H9 (cell line): ENCODE results near the gene CPNE7. TPM values are rescaled to one million over a fixed set of nuclear protein-coding genes. Genes with fewer than 3 reads are reported as not detected.

Source experiments
- DNase-seq: peaks from one replicate; pipeline ENCODE4 v3.0.0-alpha.2; 2017
- H2AFZ ChIP-seq: one replicate; pipeline ENCODE4 v1.6.1; 2013; ENCODE audit warnings: mild to moderate bottlenecking, low read length, control low read depth, moderate library complexity
- H2AK5ac ChIP-seq: 2 replicates; pipeline ENCODE4 v1.6.1; 2013; ENCODE audit warnings: low read length, control low read depth, mixed read lengths; ENCODE audit not compliant: insufficient read length
- H2BK120ac ChIP-seq: one replicate; pipeline ENCODE4 v1.6.1; 2013; ENCODE audit warnings: low read depth, mild to moderate bottlenecking, low read length, control low read depth, inconsistent platforms; ENCODE audit not compliant: poor library complexity, severe bottlenecking
- H2BK12ac ChIP-seq: 2 replicates; pipeline ENCODE4 v1.6.1; 2013; ENCODE audit warnings: low read length, control low read depth, mixed read lengths, low read depth; ENCODE audit not compliant: insufficient read length
- H2BK15ac ChIP-seq: 2 replicates; pipeline ENCODE4 v1.6.1; 2013; ENCODE audit warnings: low read depth, low read length, control low read depth
- H2BK20ac ChIP-seq: one replicate; pipeline ENCODE4 v1.6.1; 2013; ENCODE audit warnings: low read depth, mild to moderate bottlenecking, low read length, control low read depth, inconsistent platforms; ENCODE audit not compliant: poor library complexity, severe bottlenecking
- H2BK5ac ChIP-seq: 2 replicates; pipeline ENCODE4 v1.6.1; 2013; ENCODE audit warnings: low read length, control low read depth, mixed read lengths; ENCODE audit not compliant: insufficient read length
- H3K14ac ChIP-seq: 2 replicates; pipeline ENCODE4 v1.6.1; 2013; ENCODE audit warnings: low read length, control low read depth; ENCODE audit not compliant: insufficient read depth
- H3K18ac ChIP-seq: 2 replicates; pipeline ENCODE4 v1.6.1; 2013; ENCODE audit warnings: low read depth, mild to moderate bottlenecking, mixed read lengths, low read length, control low read depth; ENCODE audit not compliant: insufficient read length
- H3K23ac ChIP-seq: 2 replicates; pipeline ENCODE4 v1.6.1; 2013; ENCODE audit warnings: low read length, control low read depth, mixed read lengths, low read depth; ENCODE audit not compliant: insufficient read length
- H3K23me2 ChIP-seq: 2 replicates; pipeline ENCODE4 v1.6.1; 2013; ENCODE audit warnings: low read depth, mild to moderate bottlenecking, mixed read lengths, low read length, control low read depth; ENCODE audit not compliant: insufficient read length, poor library complexity, severe bottlenecking
- H3K27ac ChIP-seq: 2 replicates; pipeline ENCODE4 v1.5.1; 2013; ENCODE audit warnings: low read length, control low read depth, mixed read lengths, low read depth; ENCODE audit not compliant: insufficient read length
- H3K27me3 ChIP-seq: 2 replicates; pipeline ENCODE4 v1.6.1; 2013; ENCODE audit warnings: low read length, control low read depth, inconsistent platforms; ENCODE audit not compliant: insufficient read depth
- H3K4ac ChIP-seq: 2 replicates; pipeline ENCODE4 v1.6.1; 2013; ENCODE audit warnings: low read depth, mild to moderate bottlenecking, control low read depth, inconsistent platforms, low read length, moderate library complexity
- H3K4me1 ChIP-seq: 2 replicates; pipeline ENCODE4 v1.6.1; 2013; ENCODE audit warnings: low read length, control low read depth, inconsistent platforms; ENCODE audit not compliant: insufficient read depth
- H3K4me2 ChIP-seq: 2 replicates; pipeline ENCODE4 v1.6.1; 2013; ENCODE audit warnings: low read length, control low read depth, mixed read lengths; ENCODE audit not compliant: insufficient read length, insufficient read depth
- H3K56ac ChIP-seq: 2 replicates; pipeline ENCODE4 v1.6.1; 2013; ENCODE audit warnings: low read depth, mild to moderate bottlenecking, mixed read lengths, low read length, control low read depth; ENCODE audit not compliant: insufficient read length
- H3K79me1 ChIP-seq: 2 replicates; pipeline ENCODE4 v1.6.1; 2013; ENCODE audit warnings: low read depth, mild to moderate bottlenecking, moderate library complexity, low read length, control low read depth, inconsistent platforms; ENCODE audit not compliant: insufficient read depth, poor library complexity, severe bottlenecking
- H3K79me2 ChIP-seq: 2 replicates; pipeline ENCODE4 v1.6.1; 2013; ENCODE audit warnings: low read length, control low read depth, inconsistent platforms; ENCODE audit not compliant: insufficient read depth
- H3K9ac ChIP-seq: 2 replicates; pipeline ENCODE4 v1.6.1; 2013; ENCODE audit warnings: low read length, control low read depth, mixed read lengths; ENCODE audit not compliant: insufficient read length; ENCODE audit errors: extremely low read depth
- H3K9me3 ChIP-seq: one replicate; pipeline ENCODE4 v1.6.1; 2013; ENCODE audit warnings: low read depth, low read length, inconsistent platforms; ENCODE audit not compliant: control insufficient read depth
- H3T11ph ChIP-seq: one replicate; pipeline ENCODE4 v1.6.1; 2013; ENCODE audit warnings: mild to moderate bottlenecking, low read length, control low read depth, inconsistent platforms
- H4K20me1 ChIP-seq: one replicate; pipeline ENCODE4 v1.6.1; 2013; ENCODE audit not compliant: control insufficient read depth, insufficient read length, insufficient read depth
- H4K5ac ChIP-seq: 2 replicates; pipeline ENCODE4 v1.6.1; 2013; ENCODE audit warnings: low read depth, mild to moderate bottlenecking, mixed read lengths, low read length, control low read depth; ENCODE audit not compliant: insufficient read length
- H4K8ac ChIP-seq: replicated peaks from 2 replicates; pipeline ENCODE4 v1.6.1; 2013; ENCODE audit warnings: low read length, control low read depth, mixed read lengths, low read depth; ENCODE audit not compliant: insufficient read length
- H4K91ac ChIP-seq: 2 replicates; pipeline ENCODE4 v1.6.1; 2013; ENCODE audit warnings: low read depth, mild to moderate bottlenecking, moderate library complexity, mixed read lengths, low read length, control low read depth; ENCODE audit not compliant: insufficient read length
- H3K27ac Mint-ChIP-seq, 3 experiments: 2 replicates in 2 of 3; 3 replicates in 1 of 3; pipeline ENCODE4 v1.8.0; 2020 to 2021; ENCODE audit warnings: mixed read lengths in 3 of 3, mild to moderate bottlenecking in 1 of 3, moderate library complexity in 1 of 3
- H3K27me3 Mint-ChIP-seq: 2 replicates; pipeline ENCODE4 v1.8.0; 2021; ENCODE audit warnings: low read depth, mild to moderate bottlenecking, moderate library complexity, mixed read lengths
- H3K36me3 Mint-ChIP-seq, 3 experiments: 2 replicates in 2 of 3; 3 replicates in 1 of 3; pipeline ENCODE4 v1.8.0; 2020 to 2021; ENCODE audit warnings: low read depth in 3 of 3, mixed read lengths in 3 of 3; ENCODE audit not compliant: insufficient read depth in 1 of 3
- H3K4me1 Mint-ChIP-seq, 2 experiments: 2 replicates each; pipeline ENCODE4 v1.8.0; 2020; ENCODE audit warnings: mixed read lengths in 2 of 2
- H3K4me3 Mint-ChIP-seq, 2 experiments: 2 replicates in 1 of 2; 3 replicates in 1 of 2; pipeline ENCODE4 v1.8.0; 2020 to 2021; ENCODE audit warnings: mild to moderate bottlenecking in 2 of 2, mixed read lengths in 2 of 2, moderate library complexity in 1 of 2
- H3K9me3 Mint-ChIP-seq, 2 experiments: 2 replicates in 1 of 2; 3 replicates in 1 of 2; pipeline ENCODE4 v1.8.0; 2020; ENCODE audit warnings: mild to moderate bottlenecking in 2 of 2, mixed read lengths in 2 of 2, moderate library complexity in 1 of 2
- CTCF ChIP-seq: fragments of 200-600 bp; sonication (generic); conservative IDR thresholded peaks from 3 replicates; pipeline ENCODE4 v1.8.0; 2021; ENCODE audit warnings: antibody characterized with exemption, mild to moderate bottlenecking
- WGBS: extraction: QIAGEN DNeasy Blood & Tissue Kit; methylation state at CpG from one replicate; pipeline ENCODE4 v1.1.7; 2013; ENCODE audit warnings: missing lambda C conversion rate, low lambda C conversion rate, mixed read lengths; ENCODE audit not compliant: insufficient read length; ENCODE audit errors: extremely low coverage; 5-methylcytosine and 5-hydroxymethylcytosine counted together
- total RNA-seq: library from RNA; stranded (reverse); gene quantifications from 2 replicates; pipeline ENCODE4 v1.2.1, GENCODE V29; 2021

The CPNE7 gene
- total RNA-seq, 1 experiment from 2014 or later: 23.4 TPM

- no peak overlapping the region for H3K4ac ChIP-seq
- no peak overlapping the region for H3K27ac Mint-ChIP-seq
- H3K9me3 Mint-ChIP-seq: no peaks in the 10 kb centered on the region
- no CpG with 5 or more reads among the region's 15 CpGs for WGBS
- H3K56ac ChIP-seq: no peak overlapping the region
- peaks cover 11% of the 10 kb centered on the region for H3K23me2 ChIP-seq
- no peak overlapping the region for H4K91ac ChIP-seq
- H2AFZ ChIP-seq: no peak overlapping the region
- no peaks in the 10 kb centered on the region for H3K79me1 ChIP-seq
- peaks cover 0 to 6% (median 4%) of the 10 kb centered on the region in 3 experiments; a peak in 5 of 7 replicates for H3K36me3 Mint-ChIP-seq
- H3K9me3 ChIP-seq: no peaks in the 10 kb centered on the region
- H2AK5ac ChIP-seq: no peak overlapping the region
- H3K27me3 Mint-ChIP-seq: peaks cover 40% of the 10 kb centered on the region
- no peak overlapping the region for H4K8ac ChIP-seq
- H3K4me1 Mint-ChIP-seq: no peaks in the 10 kb centered on the region
- TF ChIP-seq CTCF: no peak
- no peak overlapping the region for H3K14ac ChIP-seq
- H3K4me2 ChIP-seq: no peak overlapping the region
- no peak overlapping the region for H3K4me3 Mint-ChIP-seq
- H4K20me1 ChIP-seq: no peaks in the 10 kb centered on the region
- H2BK20ac ChIP-seq: no peak overlapping the region
- H4K5ac ChIP-seq: no peak overlapping the region
- DNase-seq: no peak
- H2BK5ac ChIP-seq: no peak overlapping the region
- no peak overlapping the region for H3K27ac ChIP-seq
- H3K23ac ChIP-seq: no peak overlapping the region
- H3K18ac ChIP-seq: no peak overlapping the region
- H3K9ac ChIP-seq: no peak overlapping the region
- H3K27me3 ChIP-seq: peaks cover 3% of the 10 kb centered on the region; the same call in 1 of the 2 replicates
- H3K79me2 ChIP-seq: no peaks in the 10 kb centered on the region
- no peak overlapping the region for H2BK120ac ChIP-seq
- no peaks in the 10 kb centered on the region for H3K4me1 ChIP-seq
- H2BK12ac ChIP-seq: no peak overlapping the region
- no peak overlapping the region for H2BK15ac ChIP-seq
- no peak overlapping the region for H3T11ph ChIP-seq
Observed at GRCh38 chr16:89579351-89579750, 3.8 kb downstream of the CPNE7 start.
